Measurements from ENCODE around the gene ADGRG4. TPM values are rescaled to one million over a fixed set of nuclear protein-coding genes. Genes with fewer than 3 reads are reported as not detected.
"Not testable (repeated sequence)": the region's sequence is repeated elsewhere in the genome, so short reads cannot be mapped to it uniquely, and the experiment has no call there.

Gene ADGRG4
- total RNA-seq, 1 experiment from 2014 or later: not detected

- DNase-seq (ENCODE audit: low read depth, low spot score): no peak
- in situ Hi-C loops (cut with HindIII; ENCODE audit: low pct_unique_long_range_greater_than_20kb, low sequenced_read_pairs): no loop called here
Observed at GRCh38 chrX:136437774-136438173, 137.0 kb downstream of the ADGRG4 start.

- DNase-seq (ENCODE audit: low read depth, low spot score): no peak
- in situ Hi-C loops (cut with HindIII; ENCODE audit: low pct_unique_long_range_greater_than_20kb, low sequenced_read_pairs): no loop called here
Observed at GRCh38 chrX:136438192-136438591, 137.4 kb downstream of the ADGRG4 start.

GRCh38 chrX:136445674-136446073 lies 144.9 kb downstream of the ADGRG4 start:
- DNase-seq (ENCODE audit: low read depth, low spot score); in situ Hi-C loops (cut with HindIII; ENCODE audit: low pct_unique_long_range_greater_than_20kb, low sequenced_read_pairs): not testable (repeated sequence)

- no peak for DNase-seq (ENCODE audit: low read depth, low spot score)
- in situ Hi-C loops (cut with HindIII; ENCODE audit: low pct_unique_long_range_greater_than_20kb, low sequenced_read_pairs): no loop called here
Observed at GRCh38 chrX:136446208-136446607, 145.4 kb downstream of the ADGRG4 start.

GRCh38 chrX:136447308-136447707 lies 146.5 kb downstream of the ADGRG4 start:
- in situ Hi-C loops (cut with HindIII; ENCODE audit: low pct_unique_long_range_greater_than_20kb, low sequenced_read_pairs): no loop called here
- no peak for DNase-seq (ENCODE audit: low read depth, low spot score)

GRCh38 chrX:136447968-136448367 lies 147.2 kb downstream of the ADGRG4 start:
- in situ Hi-C loops (cut with HindIII; ENCODE audit: low pct_unique_long_range_greater_than_20kb, low sequenced_read_pairs): no loop called here

GRCh38 chrX:136450050-136450830 lies 149.5 kb downstream of the ADGRG4 start:
- DNase-seq (ENCODE audit: low read depth, low spot score): no peak
- in situ Hi-C loops (cut with HindIII; ENCODE audit: low pct_unique_long_range_greater_than_20kb, low sequenced_read_pairs): no loop called here

More at GRCh38 chrX:136447968-136448367, 147.2 kb downstream of the ADGRG4 start:
- no peak for DNase-seq (ENCODE audit: low read depth, low spot score)

- in situ Hi-C loops (cut with HindIII; ENCODE audit: low pct_unique_long_range_greater_than_20kb, low sequenced_read_pairs): no loop called here
- no peak for DNase-seq (ENCODE audit: low read depth, low spot score)
Observed at GRCh38 chrX:136452614-136453013, 151.9 kb downstream of the ADGRG4 start.

GRCh38 chrX:136453114-136453513 lies 152.4 kb downstream of the ADGRG4 start:
- in situ Hi-C loops (cut with HindIII; ENCODE audit: low pct_unique_long_range_greater_than_20kb, low sequenced_read_pairs): no loop called here

GRCh38 chrX:136453771-136454170 lies 153.0 kb downstream of the ADGRG4 start:
- in situ Hi-C loops (cut with HindIII; ENCODE audit: low pct_unique_long_range_greater_than_20kb, low sequenced_read_pairs): no loop called here
- DNase-seq (ENCODE audit: low read depth, low spot score): no peak

More at GRCh38 chrX:136453114-136453513, 152.4 kb downstream of the ADGRG4 start:
- no peak for DNase-seq (ENCODE audit: low read depth, low spot score)

GRCh38 chrX:136456133-136456532 lies 155.4 kb downstream of the ADGRG4 start:
- DNase-seq (ENCODE audit: low read depth, low spot score): no peak
- in situ Hi-C loops (cut with HindIII; ENCODE audit: low pct_unique_long_range_greater_than_20kb, low sequenced_read_pairs): no loop called here

- DNase-seq (ENCODE audit: low read depth, low spot score): no peak
- in situ Hi-C loops (cut with HindIII; ENCODE audit: low pct_unique_long_range_greater_than_20kb, low sequenced_read_pairs): no loop called here
Observed at GRCh38 chrX:136457303-136457917, 156.6 kb downstream of the ADGRG4 start.

- in situ Hi-C loops (cut with HindIII; ENCODE audit: low pct_unique_long_range_greater_than_20kb, low sequenced_read_pairs): no loop called here
- no peak for DNase-seq (ENCODE audit: low read depth, low spot score)
Observed at GRCh38 chrX:136464589-136464988, 163.8 kb downstream of the ADGRG4 start.

Other genes with a start within 250 kb of the ADGRG4 start
- gene FHL1, start 153.4 kb upstream of the ADGRG4 start, total RNA-seq (2014; rRNA removed; shearing (Covaris generic)): 15.8 and 16.2 TPM in 2 replicates
- gene MAP7D3, start 49.6 kb upstream of the ADGRG4 start, total RNA-seq (2014; rRNA removed; shearing (Covaris generic)): 27.8 and 28.0 TPM in 2 replicates
- gene BRS3, start 187.0 kb downstream of the ADGRG4 start, total RNA-seq (2014; rRNA removed; shearing (Covaris generic)): not detected in 2 replicates
- gene HTATSF1, start 196.6 kb downstream of the ADGRG4 start, total RNA-seq (2014; rRNA removed; shearing (Covaris generic)): 46.7 and 47.8 TPM in 2 replicates
- gene VGLL1, start 231.3 kb downstream of the ADGRG4 start, total RNA-seq (2014; rRNA removed; shearing (Covaris generic)): not detected in 2 replicates

All from SK-MEL-5 (cell line).